ENCODE measurements around the gene MPHOSPH6.
"Not testable (repeated sequence)": the region's sequence is repeated elsewhere in the genome, so short reads cannot be mapped to it uniquely, and the experiment has no call there.

MPHOSPH6 gene

DNA sequence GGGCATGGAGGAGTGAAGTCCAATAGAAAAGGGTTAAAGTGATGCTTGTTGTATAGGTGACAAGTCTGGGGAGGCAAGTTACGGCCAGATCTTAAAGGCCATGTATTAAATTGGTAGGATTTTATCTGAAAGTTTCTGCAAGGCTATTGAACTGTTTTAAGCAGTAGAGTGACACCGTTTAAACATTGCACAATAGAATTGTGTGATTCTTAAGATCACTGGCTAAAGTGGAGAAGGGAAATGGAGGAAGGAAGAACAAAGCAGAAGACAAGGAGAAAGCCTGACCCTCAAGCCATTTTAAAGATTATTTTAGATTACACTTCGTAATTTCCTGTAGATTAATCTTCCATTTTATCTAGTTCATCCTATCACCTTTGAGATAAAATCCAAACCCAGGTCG, 5.6 kb upstream of the MPHOSPH6 start:
- no peak for DNase-seq (ENCODE audit: low spot score)

DNA sequence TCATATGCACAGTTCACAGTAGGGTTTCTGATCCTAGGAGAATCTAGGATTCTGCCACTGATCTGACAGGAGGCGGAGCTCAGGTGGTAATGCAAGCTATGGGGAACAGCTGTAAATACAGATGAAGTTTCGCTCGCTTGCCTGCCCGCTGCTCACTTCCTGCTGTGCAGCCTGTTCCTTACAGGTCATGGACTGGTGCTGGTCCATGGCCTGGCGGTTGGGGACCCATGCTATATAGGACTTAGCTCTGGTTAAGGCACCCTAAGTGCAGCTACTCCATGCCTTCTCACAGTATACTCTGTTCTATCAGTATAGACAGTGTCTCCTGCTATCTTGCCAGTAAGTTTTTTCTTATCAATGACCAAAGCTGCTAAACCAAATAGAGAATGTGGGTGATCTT, 2.4 kb downstream of the MPHOSPH6 start:
- no peak for DNase-seq (ENCODE audit: low spot score)

DNA sequence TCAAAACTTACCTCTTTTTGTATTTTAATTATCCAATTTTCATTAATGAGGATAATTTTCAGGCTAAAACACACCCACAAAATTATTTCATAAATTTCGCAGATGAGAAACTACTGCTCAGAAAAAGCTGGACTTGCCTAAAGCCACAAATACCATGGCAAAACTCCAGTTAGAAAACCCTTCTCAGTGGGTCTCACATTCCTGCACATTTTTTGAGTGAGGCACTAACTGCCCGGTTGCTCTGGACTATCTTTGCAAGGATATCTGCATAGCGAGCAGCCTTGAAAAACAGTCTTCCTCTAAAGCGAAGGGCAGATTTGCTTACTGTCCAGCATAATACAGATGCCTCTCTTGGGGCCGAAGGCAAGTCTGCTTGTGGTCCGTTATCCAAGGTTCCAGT, 9.8 kb downstream of the MPHOSPH6 start:
- DNase-seq (ENCODE audit: low spot score), result no peak

DNA sequence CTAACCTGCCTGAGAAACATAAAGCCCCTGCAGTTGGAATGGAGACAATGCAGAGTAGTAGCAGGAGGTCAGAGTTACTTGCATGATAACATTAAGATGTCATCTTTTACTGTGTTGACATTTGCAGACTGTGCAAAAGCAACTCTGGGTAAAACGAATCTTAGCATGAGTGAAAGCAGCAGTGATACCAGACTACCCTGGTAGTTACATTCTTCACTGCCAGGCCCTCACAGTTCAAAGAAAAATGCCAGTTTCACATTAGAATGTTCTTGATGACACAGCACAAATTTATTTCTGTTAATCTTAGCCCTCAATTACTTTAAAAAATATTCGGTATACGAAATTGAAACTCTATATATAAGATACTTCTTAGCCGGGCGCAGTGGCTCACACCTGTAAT, 12.2 kb downstream of the MPHOSPH6 start:
- no peak for DNase-seq (ENCODE audit: low spot score)

DNA sequence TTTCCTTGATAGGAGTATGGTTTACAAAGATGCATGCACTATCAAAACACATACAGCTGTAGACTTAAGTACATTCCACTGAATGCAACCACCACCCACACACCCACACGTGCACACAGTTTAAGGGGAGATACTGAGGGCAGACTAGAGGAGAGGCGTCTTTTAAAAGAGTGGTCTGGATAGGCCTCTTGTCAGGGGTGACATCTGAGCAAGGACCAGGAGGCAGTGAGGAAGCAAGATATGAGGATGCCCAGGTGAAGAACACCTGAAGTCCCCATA, 12.6 kb downstream of the MPHOSPH6 start:
- no peak for DNase-seq (ENCODE audit: low spot score)

DNA sequence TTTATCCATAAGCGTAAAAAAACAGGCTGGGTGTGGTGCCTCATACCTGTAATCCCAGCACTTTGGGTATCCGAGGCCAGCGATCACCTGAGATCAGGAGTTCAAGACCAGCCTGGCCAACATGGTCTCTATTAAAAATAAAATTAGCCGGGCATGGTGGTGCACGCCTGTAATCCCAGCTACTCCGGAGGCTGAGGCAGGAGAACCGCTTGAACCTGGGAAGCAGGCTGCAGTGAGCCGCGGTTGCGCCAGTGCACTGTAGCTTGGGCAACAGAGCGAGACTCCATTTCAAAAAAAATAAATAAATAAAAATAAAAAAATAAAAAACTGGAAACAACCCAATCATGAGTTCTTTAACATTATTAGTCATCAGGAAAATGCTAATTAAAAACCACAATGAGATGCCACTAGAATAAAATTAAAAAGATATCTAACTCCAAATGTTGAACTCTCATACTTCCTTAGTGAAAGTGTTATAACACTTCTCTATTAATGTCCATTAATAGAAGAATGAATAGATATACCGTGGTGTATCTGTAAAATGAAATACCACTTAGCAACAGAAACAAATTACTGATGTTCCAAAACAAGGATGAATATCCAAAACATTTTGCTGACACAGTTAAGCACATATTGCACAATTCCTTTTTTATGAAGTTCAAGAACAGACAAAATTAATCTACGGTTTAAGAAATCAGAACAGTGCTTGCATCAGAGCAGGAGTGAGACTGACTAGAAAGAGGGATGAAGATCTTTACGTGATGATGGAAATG, 13.1 kb downstream of the MPHOSPH6 start:
- no peak for DNase-seq (ENCODE audit: low spot score)

DNA sequence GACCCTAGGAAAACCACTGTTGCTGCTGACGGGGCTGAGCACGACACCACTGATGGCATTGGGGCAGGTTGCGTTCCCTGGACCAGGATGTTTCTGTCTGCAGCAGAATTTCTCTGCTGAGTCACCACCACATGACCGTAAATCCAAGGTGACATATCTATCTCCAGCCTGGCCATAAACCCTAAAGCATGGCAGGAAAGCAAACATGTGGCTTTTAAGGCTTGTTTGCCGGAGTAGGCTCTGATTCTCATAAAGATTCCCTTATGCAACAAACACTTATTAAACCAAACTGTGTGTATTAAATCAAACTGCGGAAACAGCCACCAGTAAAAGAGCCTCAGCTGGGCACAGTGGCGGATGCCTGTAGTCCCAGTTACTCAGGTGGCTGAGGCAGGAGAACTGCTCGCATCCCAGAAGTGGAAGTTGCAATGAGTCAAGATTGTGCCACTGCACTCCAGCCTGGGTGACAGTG, 17.3 kb downstream of the MPHOSPH6 start:
- no peak for DNase-seq (ENCODE audit: low spot score)

DNA sequence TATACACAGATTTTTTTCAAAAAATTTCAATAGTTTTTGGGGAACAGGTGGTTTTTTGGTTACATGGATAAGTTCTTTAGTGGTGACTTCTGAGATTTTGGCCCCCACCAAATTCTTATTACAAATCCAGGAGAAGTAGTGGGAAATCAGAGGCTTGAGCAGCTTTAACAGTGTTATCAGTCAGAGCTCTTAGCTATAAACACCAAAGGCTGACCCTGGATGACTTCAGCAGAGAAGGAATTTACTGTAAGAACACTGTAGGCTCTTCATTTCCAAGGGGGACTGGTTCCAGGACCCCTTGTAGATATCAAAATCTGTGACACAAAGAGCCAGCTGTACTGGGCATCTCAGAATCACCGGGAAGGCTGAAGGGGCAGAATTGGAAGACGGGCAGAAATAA, 17.8 kb downstream of the MPHOSPH6 start:
- DNase-seq (ENCODE audit: low spot score), result no peak

DNA sequence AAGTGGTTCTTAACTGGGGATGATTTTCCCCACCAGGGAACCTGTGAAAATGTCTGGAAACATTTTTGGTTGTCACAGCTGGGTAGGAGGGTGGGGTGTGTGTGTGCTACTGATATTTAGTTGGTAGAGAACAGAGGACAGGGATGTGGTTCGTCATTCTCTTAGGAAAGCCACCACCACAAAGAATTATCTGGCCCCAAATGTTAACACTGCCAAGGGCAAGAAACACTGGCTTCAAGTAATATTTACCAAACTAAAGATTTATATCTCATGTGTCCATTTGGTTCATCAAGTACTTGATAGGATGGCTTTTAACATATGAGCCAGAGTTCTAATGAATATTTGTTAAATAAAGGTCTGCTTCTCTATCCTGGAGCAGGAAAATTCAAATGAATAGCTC, 19.5 kb downstream of the MPHOSPH6 start:
- no peak for DNase-seq (ENCODE audit: low spot score)

DNA sequence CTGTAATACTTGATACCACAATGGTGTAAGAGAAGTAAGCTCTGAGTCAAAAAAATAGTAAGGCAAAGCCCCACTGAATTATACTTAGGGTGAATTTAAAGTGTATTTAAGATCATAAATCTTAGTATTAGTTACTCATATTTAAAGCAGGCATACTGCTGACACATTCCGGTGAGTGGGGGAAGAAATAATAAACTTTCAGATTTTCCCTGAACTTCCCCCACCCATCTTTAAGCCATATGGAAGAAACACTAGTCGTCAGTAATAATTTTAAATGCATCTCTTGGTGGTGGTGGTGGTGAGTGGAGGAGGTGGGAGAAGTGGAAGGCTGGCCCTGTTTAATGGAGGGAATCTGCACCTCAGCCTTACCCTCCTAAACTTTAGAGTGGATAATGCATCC, 20.5 kb downstream of the MPHOSPH6 start:
- DNase-seq (ENCODE audit: low spot score), result no peak

DNA sequence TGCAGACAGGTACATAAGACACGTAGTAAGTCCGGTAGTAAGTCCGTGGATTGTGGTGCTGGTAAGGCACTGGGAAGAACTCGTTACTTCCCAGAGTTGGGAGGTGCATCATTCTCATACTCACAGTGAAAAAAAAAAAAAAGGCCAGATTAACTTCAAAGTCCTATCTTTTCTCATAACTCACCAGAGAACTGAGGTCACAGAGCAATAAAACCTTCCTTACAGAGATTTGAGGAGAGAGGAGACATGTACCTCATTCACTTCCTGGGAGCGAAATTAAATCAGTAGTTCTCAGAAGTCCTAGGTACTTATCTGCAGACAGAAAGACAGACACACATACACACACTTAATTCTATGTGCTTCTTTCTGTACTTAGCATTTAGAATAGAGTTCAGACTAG, 22.5 kb downstream of the MPHOSPH6 start:
- no peak for DNase-seq (ENCODE audit: low spot score)

DNA sequence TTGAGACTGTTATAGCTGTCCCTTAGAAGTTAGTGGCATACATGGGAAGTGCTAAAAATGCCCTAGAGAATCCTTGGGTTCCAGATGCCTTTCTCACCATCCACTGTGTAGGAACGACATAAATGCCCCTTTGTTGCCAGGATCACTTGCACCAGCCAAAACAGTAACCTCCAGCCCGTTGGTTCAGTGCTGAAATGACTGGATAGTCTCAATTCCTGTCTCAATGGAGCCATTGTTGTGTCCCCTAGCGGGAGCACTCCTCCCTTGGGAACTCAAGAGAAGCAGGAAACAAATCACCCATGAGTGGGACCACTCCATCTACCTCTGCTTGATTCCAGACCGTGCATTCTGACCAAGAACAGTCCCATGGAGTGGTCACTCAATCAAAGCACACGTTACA, 23.1 kb downstream of the MPHOSPH6 start:
- peak; percentile 91 for DNase-seq (ENCODE audit: low spot score)

DNA sequence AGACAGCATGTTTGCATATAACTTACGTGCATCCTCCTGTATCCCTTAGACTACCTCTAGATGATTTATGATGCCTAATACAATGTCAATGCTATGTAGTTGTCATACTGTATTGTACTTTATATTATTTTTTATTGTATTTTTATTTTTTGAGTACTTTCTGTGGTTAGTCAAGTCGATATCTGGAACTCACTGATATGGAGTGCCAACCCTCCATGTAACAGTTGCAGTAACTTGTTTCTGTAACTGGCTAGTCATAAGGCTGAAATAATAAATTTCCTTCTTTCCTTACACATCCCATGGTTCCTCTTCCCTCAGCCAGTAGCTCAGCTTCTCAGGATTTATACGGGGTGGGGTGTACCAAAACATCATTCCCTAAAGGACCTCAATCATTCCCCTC, 23.5 kb downstream of the MPHOSPH6 start:
- DNase-seq (ENCODE audit: low spot score), result no peak

DNA sequence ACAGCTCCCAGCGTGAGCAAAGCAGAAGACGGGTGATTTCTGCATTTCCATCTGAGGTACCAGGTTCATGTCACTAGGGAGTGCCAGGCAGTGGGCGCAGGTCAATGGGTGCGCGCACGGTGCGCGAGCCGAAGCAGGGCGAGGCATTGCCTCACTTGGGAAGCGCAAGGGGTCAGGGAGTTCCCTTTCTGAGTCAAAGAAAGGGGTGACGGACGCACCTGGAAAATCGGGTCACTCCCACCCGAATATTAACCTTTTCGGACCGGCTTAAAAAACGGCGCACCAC, 30.8 kb downstream of the MPHOSPH6 start:
- DNase-seq (ENCODE audit: low spot score), result not testable (repeated sequence)

DNA sequence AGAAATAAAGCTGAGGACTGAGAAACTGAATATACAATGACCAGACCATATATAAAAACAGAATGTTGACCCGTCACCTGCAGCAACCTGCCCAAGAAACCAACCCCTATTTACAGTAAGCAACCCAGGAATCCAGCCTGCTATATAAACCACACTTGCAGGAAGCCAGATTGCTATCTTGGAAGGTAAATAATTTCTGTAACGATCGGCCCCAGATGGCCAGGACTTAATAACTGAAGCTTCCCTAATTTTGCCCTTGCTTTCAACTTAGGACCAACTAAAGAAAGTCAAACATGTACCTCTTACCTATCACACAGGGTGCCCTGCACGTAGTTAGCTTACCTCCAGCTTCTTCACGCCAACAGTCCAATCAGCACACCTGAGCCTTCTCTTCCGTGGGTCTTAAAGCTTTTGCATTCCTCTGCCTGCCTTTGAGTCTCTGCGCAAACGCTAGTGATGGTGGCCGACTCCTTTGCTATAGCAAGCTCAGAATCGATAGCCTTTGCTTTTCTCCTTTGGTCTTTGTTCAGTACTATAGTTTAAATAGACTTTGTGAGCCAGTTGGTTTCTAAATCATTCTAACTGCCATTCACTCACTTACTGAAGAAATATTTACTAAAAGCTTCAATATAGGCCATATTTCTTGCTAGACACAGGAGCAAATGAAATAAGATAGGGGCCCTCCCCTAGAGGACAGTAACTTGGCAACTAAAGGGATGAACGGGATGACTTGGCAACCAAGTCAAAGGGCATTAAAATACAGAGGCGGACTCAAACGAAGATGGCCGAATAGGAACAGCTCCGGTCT, 31.3 kb downstream of the MPHOSPH6 start:
- no peak for DNase-seq (ENCODE audit: low spot score)

DNA sequence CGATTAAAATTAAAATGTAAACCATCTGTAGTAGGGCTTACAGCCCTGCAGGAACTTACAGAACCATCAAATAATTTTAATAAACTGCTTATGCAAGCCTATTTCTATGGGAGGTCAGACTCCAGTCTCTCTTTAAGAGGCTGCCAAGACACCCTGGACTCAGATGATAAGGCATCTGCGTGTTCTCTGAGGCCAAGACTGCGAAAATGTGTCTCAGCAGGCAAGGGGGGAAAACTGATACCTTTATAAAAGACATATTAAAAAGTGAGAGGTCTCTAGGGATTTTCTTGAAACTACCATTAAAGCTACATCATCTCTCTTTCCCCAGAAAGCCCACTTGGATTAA, 32.2 kb downstream of the MPHOSPH6 start:
- no peak for DNase-seq (ENCODE audit: low spot score)

DNA sequence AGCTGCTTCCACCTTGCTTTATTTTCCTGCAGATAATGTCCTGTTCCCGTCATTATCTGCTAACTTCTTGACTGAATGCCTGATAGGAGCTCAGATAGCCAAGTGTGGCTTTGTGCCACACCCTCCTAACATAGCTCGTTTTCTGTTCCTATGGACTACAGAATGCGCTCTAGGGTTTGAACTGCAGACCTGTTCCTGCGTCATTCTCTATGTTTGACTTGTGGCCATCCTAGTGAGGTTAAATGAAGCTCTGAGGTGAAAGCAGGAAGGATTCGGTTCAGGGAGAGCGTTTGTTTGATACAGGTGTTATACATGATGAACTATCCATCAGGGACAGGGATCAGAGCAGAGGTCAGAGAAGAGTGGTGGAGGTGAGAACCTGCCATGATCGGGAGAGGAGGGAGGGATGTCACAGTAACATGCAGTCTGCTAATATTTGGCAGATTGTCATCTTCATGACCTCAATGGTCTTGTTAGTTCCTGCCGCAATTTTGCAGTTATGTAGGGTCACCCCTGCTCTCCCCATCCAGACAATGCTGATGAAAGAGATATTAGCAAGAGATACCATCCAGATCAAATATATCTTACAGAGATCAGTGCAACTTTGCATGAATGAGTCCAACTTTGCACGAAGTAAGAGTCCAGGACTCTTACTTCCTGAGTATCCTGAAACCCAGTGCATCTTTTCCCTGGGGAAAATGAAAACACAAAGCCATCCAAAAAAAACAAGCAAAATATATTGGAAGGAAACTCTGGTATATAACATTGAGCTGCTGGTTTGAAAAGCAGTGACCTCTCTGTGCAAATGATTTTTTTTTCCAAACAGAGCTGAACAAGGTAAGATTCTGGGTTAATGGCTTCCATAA, 32.8 kb downstream of the MPHOSPH6 start:
- DNase-seq (ENCODE audit: low spot score), result no peak

DNA sequence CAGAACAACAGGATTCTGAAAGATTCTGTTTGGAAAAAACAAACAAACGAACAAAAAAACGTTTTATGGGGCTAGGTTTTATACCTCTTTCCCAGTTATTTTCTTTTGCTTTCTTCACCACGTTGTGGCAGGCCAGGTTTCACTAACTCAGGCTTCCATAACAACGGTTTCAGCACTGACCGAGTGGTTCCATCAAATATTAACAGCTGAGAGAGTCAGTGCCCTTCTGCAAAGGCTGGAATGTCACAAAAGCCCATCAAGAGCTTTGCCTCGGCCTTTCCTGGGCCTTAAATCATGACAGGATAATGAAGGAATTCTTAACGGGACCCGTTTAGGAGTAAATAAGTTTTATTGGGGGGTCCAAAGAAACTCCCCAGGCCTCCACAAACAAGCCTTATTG, 34.2 kb downstream of the MPHOSPH6 start:
- DNase-seq (ENCODE audit: low spot score), result no peak

DNA sequence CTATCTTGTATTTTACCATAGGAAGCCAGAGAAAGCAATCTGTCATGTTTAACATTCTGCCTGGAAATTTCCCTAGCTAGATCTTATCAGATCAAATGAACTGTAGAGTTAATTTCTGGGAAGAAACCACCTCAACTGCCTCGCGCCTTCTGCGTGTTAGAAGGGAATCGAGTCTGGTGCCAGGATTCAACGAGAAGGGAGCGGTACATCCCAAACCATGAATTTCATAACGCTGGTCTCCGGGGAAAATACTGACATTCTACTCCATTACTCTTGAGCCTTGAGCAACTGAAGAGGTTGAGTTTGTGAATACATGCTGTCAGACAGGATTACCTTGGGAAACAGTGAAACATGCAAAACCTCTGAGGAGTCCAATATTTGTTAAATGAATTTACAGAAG, 35.2 kb downstream of the MPHOSPH6 start:
- no peak for DNase-seq (ENCODE audit: low spot score)

DNA sequence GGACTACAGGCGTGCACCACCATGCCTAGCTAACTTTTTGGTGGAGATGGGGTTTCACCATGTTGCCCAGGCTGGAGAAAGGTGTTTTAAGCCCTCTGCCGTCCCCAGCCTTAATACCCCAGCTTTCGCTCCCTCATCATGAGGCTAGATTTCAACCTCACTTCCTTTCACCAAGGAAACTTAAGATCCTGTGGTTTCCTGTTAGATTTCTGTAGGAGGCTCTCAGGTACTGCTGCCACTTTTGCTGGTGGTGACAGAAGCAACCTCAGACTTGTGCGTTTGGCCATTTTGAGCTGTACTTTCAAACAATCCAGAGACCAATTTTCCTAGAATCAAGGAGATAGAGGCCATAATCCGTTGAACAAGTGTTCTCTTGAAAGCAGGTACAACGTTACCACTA, 36.2 kb downstream of the MPHOSPH6 start:
- DNase-seq (ENCODE audit: low spot score), result no peak

DNA sequence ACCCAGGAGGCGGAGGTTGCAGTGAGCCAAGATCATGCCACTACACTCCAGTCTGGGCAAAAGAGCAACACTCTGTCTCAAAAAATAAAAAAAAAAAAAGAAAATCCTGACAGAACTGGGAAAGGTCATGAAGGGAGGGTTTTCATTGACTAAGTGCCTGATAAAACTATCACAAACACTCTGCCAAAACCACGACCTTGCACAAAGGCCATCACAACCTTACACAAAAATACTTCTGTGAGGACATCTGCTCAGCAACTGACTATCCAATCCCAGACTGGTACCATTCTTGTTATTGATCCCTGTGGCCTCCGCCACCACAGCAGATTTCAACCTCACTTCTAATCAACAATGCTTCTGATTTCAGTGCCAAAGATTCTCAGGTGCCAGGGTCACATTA, 40.1 kb downstream of the MPHOSPH6 start:
- no peak for DNase-seq (ENCODE audit: low spot score)

DNA sequence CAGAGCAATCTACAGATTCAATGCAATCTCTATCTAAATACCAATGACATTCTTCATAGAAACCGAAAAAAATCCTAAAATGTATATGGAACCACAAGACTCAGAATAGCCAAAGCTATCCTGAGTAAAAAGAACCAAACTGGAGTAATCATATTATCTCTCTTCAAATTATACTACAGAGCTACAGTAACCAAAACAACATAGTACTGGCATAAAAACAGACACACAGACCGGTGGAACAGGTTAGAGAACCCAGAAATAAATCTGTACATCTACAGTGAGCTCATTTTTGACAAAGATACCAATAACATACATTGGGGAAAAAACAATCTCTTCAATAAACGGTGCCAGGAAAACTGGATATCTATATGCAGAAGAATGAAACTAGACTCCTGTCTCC, 45.4 kb downstream of the MPHOSPH6 start:
- DNase-seq (ENCODE audit: low spot score), result no peak

DNA sequence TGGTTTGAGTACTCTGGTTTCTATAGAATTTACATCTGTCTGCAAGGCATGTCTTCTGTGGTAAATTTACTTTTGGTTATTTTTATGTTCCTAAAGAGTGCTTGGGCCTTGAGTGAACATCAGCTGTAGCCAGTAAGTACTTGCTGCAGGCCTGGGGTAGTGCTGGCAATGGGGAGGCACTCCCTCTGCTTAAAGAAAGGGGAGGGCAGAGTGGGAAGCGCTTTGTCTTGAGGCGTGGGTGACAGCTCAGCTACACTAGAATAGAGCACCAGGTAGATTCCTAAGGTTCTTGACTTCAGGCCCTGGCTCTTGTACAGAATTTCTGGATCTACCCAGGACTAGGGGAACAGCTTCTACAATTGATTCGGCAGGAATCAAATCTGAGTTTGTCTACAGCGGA, 50.6 kb downstream of the MPHOSPH6 start:
- DNase-seq (ENCODE audit: low spot score), result no peak

All from globus pallidus (tissue), 1 donor.